ENCODE measurements around the gene EIF3D. TPM values are rescaled to one million over a fixed set of nuclear protein-coding genes. Genes with fewer than 3 reads are reported as not detected.

Gene EIF3D
- total and polyA plus RNA-seq, 9 of the 15 experiments (the other 6 are each of a cell fraction or from before 2014, with no cell fraction given): 191 to 422 (median 279) TPM

DNA sequence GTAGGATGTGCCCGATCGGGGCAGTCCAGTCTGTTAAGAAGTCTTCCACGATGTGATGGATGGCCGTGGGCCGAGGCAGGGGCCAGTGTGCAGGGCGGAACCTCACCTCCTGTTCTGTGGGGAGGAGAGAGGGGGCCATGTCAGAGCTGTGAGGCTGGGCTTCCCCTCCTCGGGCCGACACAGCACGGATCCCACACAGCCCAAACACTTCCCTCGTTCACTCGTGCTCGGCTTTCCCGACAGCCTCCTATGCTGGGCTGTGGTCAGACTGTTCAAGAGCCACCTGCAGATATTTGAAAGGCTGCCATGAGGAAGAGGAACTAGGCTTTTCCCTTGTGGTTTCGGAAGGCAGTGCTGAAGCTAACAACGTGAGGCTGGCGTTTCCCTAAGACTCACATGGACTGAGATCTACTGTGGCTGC lies 35.3 kb downstream of the EIF3D start:
- peaks cover 73% of the 10 kb centered on the region; the same call in 2 of the 3 replicates for H3K36me3 ChIP-seq (ENCODE audit: control insufficient read depth, insufficient read depth, low read length)
- peaks cover 0 to 3% of the 10 kb centered on the region in 2 experiments; a peak in 2 of 5 replicates for H3K4me1 ChIP-seq (replicated peaks in 1 of 2; ENCODE audit: control insufficient read depth in 2 of 2, insufficient read depth in 2 of 2, low read length in 2 of 2)
- TF ChIP-seq ZNF584 (CRISPR knock-in tag; IDR thresholded peaks at IDR 0.05; ENCODE audit: low read depth) (no peak), HNRNPL (IDR thresholded peaks at IDR 0.05; ENCODE audit: low read depth, low read length) (no peak), PHF8 (IDR thresholded peaks at IDR 0.05; ENCODE audit: borderline replicate concordance, low read length) (no peak), ETS2 (tag; IDR thresholded peaks at IDR 0.05; ENCODE audit: borderline replicate concordance, poor library complexity, severe bottlenecking) (no peak), RBM17 (IDR thresholded peaks at IDR 0.05; ENCODE audit: borderline replicate concordance, low read depth, low read length) (no peak), ZSCAN29 (IDR thresholded peaks at IDR 0.05) (no peak), STAG1 (CRISPR knock-in tag; IDR thresholded peaks at IDR 0.05; ENCODE audit: borderline replicate concordance) (no peak), TAF9B (IDR thresholded peaks at IDR 0.05; ENCODE audit: partially characterized antibody) (no peak), CBX1 (IDR thresholded peaks at IDR 0.05; ENCODE audit: low read depth) (no peak), SMARCB1 (IDR thresholded peaks at IDR 0.05; ENCODE audit: insufficient read length, low read depth) (no peak)
- TF ChIP-seq, protein P1, sequence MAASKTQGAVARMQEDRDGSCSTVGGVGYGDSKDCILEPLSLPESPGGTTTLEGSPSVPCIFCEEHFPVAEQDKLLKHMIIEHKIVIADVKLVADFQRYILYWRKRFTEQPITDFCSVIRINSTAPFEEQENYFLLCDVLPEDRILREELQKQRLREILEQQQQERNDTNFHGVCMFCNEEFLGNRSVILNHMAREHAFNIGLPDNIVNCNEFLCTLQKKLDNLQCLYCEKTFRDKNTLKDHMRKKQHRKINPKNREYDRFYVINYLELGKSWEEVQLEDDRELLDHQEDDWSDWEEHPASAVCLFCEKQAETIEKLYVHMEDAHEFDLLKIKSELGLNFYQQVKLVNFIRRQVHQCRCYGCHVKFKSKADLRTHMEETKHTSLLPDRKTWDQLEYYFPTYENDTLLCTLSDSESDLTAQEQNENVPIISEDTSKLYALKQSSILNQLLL (CRISPR knock-in tag; IDR thresholded peaks at IDR 0.05; ENCODE audit: borderline replicate concordance): no peak
- H3K9me1 ChIP-seq (ENCODE audit: control insufficient read depth, insufficient read depth, low read length): no peaks in the 10 kb centered on the region
- no peaks in the 10 kb centered on the region for H3K79me2 ChIP-seq (ENCODE audit: control insufficient read depth, insufficient read depth, low read length)
- no peak overlapping the region; a peak in 1 of 4 replicates for H3K9ac ChIP-seq (ENCODE audit: insufficient read depth in 1 of 2, low read depth in 2 of 2, low read length in 2 of 2)
- no peaks in the 10 kb centered on the region for H3K9me3 ChIP-seq (replicated peaks; ENCODE audit: control insufficient read depth, insufficient read depth, low read depth, low read length)
- DNase-seq (ENCODE audit: extremely low read depth in 1 of 4, low spot score in 3 of 4): no peak
- no peak overlapping the region for H3K27ac ChIP-seq (ENCODE audit: extremely low read depth, low read depth, low read length)
- ChIA-PET CTCF (ENCODE audit: low intra/inter-chr PET ratio) (no interaction called here), POLR2A (interaction anchor here (1.0 to 2.5 kb wide), 3 partner anchors 12 to 14 kb away, joined by 3 to 9 read pairs (median 3); partner anchors contain the start of genes FOXRED2 and TXN2)
- in situ Hi-C loops (cut with MboI): no loop called here
- H4K20me1 ChIP-seq (replicated peaks; ENCODE audit: control insufficient read depth, insufficient read depth, low read length): no peaks in the 10 kb centered on the region
- intact Hi-C loops (cut with micrococcal nuclease): no loop called here
- WGBS (ENCODE audit: insufficient coverage, low coverage, missing lambda C conversion rate): 80% methylated on average over 12 of the region's 16 CpGs
- H3K4me3 ChIP-seq: no peak overlapping the region
- BruUV-seq (replicated peaks): no TSS peak
- no peak for FAIRE-seq
- no peak overlapping the region for H3K4me2 ChIP-seq (ENCODE audit: insufficient read depth, low read length)
- H3K27me3 ChIP-seq (ENCODE audit: control insufficient read depth in 2 of 2, insufficient read depth in 2 of 2, low read length in 2 of 2): no peaks in the 10 kb centered on the region
- no peak overlapping the region for H2AFZ ChIP-seq (ENCODE audit: low read depth, low read length)
- no peak for ATAC-seq

All from K562 (cell line).